Measurements from ENCODE around the gene RALGPS2.
"Not testable (repeated sequence)": the region's sequence is repeated elsewhere in the genome, so short reads cannot be mapped to it uniquely, and the experiment has no call there.

The RALGPS2 gene

GRCh38 chr1:178946855-178947676, 222.0 kb downstream of the RALGPS2 start:
- no peak for DNase-seq

DNA sequence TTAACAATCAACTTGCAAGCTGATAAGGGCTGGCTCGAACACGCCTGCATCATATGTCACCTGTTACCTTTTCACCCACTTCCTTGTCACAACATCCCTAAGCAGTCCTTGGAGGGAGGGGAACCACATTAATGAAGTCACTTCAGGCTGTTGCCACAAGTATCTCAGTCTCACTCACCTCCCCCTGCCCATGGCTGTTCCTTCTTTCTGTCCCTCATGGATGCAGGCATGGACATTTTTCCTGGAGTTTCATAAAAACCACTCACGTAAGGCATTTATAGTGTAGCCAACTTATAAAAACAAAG, 222.6 kb downstream of the RALGPS2 start:
- no peak for DNase-seq

GRCh38 chr1:178948676-178949075, 223.6 kb downstream of the RALGPS2 start:
- no peak for DNase-seq

- not testable (repeated sequence) for DNase-seq
Observed at GRCh38 chr1:178949866-178950265, 224.8 kb downstream of the RALGPS2 start.

GRCh38 chr1:178951600-178951999, 226.6 kb downstream of the RALGPS2 start:
- DNase-seq: no peak

- no peak for DNase-seq
Observed at GRCh38 chr1:178953034-178953433, 228.0 kb downstream of the RALGPS2 start.

GRCh38 chr1:178953538-178954324, 228.7 kb downstream of the RALGPS2 start:
- DNase-seq: no peak

GRCh38 chr1:178954325-178954690, 229.3 kb downstream of the RALGPS2 start:
- DNase-seq: no peak

DNA sequence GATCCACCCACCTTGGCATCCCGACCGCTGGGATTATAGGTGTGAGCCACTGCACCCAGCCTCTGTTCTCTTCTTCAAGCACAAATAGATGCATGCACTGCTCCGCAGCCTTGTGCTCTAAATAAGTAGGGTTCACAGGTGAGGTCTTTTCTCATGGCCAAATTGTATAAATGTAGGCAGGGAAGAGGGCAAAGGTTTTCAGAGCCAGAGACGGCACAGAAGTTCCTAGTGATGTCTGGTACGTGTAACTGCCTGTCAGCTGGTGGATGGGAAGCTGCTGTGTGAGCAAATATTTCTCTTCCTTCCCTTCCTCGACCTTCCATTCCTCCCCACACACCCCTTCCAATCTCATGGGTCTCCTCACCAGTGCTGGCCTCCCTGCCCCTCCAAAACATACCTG, 229.9 kb downstream of the RALGPS2 start:
- no peak for DNase-seq

GRCh38 chr1:178955391-178955954, 230.4 kb downstream of the RALGPS2 start:
- no peak for DNase-seq

GRCh38 chr1:178958491-178958890, 233.4 kb downstream of the RALGPS2 start:
- no peak for DNase-seq

DNA sequence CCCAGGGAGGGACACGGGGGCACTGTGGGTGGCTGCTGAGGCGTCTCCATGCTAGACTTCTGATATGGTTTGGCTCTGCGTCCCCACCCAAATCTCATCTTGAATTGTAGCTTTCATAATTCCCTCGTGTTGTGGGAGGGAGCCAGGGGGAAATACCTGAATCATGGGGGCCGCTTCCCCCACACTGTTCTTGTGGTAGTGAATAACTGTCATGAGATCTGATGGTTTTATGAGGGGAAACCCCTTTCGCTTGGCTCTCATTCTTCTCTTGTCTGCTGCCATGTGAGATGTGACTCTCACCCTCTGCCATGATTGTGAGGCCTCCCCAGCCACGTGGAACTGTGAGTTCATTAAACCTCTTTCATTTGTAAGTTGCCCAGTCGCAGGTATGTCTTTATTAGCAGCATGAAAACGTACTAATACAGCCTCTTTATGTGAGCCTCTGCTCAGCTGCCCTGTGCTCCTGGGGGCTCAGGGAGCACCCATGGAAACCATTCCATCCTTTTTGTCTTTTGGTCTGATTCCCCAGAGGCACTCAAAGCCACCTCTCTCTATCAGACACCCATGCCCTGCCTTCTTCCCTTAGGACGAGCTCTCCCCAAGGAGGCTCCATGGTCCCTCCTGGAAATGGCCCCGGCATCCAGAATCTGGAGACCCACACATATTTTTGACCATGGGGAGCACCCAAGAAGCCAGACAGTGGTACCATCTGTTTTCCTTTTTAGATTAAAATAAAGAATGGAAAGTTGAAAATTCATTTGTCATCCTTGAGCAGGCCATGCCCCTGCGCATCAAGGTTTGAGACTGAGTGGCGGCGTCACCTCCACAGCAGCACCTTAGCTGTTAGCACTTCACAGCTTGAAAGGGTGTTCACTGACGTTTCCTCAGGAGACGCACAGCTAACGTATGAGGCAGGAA, 234.8 kb downstream of the RALGPS2 start:
- no peak for DNase-seq

- DNase-seq: no peak
Observed at GRCh38 chr1:178960482-178961240, 235.6 kb downstream of the RALGPS2 start.

GRCh38 chr1:178961331-178961730, 236.3 kb downstream of the RALGPS2 start:
- no peak for DNase-seq

GRCh38 chr1:178961868-178962267, 236.8 kb downstream of the RALGPS2 start:
- DNase-seq: no peak

GRCh38 chr1:178962853-178963711, 238.0 kb downstream of the RALGPS2 start:
- no peak for DNase-seq

- no peak for DNase-seq
Observed at GRCh38 chr1:178964469-178965330, 239.7 kb downstream of the RALGPS2 start.

GRCh38 chr1:178966312-178966711, 241.3 kb downstream of the RALGPS2 start:
- no peak for DNase-seq

DNA sequence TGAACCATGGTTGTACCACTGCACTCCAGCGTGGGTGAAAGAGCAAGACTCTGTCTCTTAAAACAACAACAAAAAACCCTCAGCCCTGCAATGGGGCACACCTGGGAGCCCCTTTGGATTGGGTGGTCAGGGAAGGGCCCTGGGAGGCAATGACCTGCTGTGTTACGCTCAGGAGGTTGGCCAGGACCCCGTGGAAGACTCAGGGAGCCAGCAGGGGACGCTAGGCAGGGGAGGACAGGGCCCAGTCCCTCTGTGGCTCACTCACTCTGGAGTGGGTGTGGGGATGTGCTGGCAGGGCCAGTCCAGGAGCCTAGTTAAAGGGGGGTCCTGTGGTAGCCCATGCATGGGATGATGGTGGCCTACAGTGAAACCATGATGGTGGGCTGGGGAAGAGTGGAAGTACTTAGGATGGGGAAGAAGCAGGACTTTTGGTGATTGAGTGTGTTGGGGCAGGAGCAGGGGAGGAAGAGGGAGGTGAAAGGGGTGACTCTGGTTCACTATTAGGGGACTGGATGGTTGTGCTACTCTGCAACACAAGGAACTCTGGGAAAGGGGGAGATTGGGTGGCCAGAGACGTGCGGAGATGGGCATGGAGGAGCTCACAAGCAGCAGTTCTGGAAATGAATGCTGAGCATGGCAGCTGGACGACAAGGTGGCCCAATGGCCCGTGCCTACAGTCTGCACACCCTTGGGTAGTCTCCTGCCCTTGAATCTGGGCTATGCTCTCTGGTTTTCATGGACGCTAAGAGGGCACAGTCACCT, 244.4 kb downstream of the RALGPS2 start:
- DNase-seq: no peak

Measured in NCI-H82 (cell line).